Mesenchymal stem cell (in vitro differentiated cells and primary cell): ENCODE measurements around the gene ORAI3.
A peak's percentile ranks its signal among the peaks of the same experiment; 100 is the strongest.

Source experiments
- DNase-seq: peaks from one replicate; pipeline ENCODE4 v3.0.0-alpha.2; 2013
- H2AFZ ChIP-seq: one replicate; pipeline ENCODE4 v1.6.1; 2013; ENCODE audit warnings: low read depth, mild to moderate bottlenecking, control low read depth, inconsistent platforms, low read length, moderate library complexity
- H2AK5ac ChIP-seq: 2 replicates; pipeline ENCODE4 v1.6.1; 2013; ENCODE audit warnings: low read length, moderate library complexity, mild to moderate bottlenecking, inconsistent platforms; ENCODE audit not compliant: severe bottlenecking
- H2BK120ac ChIP-seq: one replicate; pipeline ENCODE4 v1.6.1; 2013; ENCODE audit warnings: low read depth, mild to moderate bottlenecking, inconsistent platforms, low read length, moderate library complexity
- H2BK12ac ChIP-seq, 2 experiments: one replicate each; pipeline ENCODE4 v1.6.1; 2013; ENCODE audit warnings: inconsistent platforms in 2 of 2, low read length in 2 of 2, mild to moderate bottlenecking in 2 of 2, moderate library complexity in 2 of 2, control low read depth in 1 of 2
- H2BK15ac ChIP-seq: one replicate; pipeline ENCODE4 v1.6.1; 2013; ENCODE audit warnings: mild to moderate bottlenecking, low read depth, inconsistent platforms; ENCODE audit not compliant: poor library complexity, severe bottlenecking
- H2BK5ac ChIP-seq: 2 replicates; pipeline ENCODE4 v1.6.1; 2013; ENCODE audit warnings: low read depth, mild to moderate bottlenecking, low read length, control low read depth, inconsistent platforms; ENCODE audit not compliant: poor library complexity, severe bottlenecking
- H3K14ac ChIP-seq, 2 experiments: one replicate each; pipeline ENCODE4 v1.6.1; 2013; ENCODE audit warnings: inconsistent platforms in 2 of 2, low read length in 2 of 2, control low read depth in 1 of 2, mild to moderate bottlenecking in 1 of 2, moderate library complexity in 1 of 2
- H3K18ac ChIP-seq, 2 experiments: one replicate each; pipeline ENCODE4 v1.6.1; 2013; ENCODE audit warnings: inconsistent platforms in 2 of 2, low read length in 2 of 2, control low read depth in 1 of 2, low read depth in 1 of 2, mild to moderate bottlenecking in 1 of 2
- H3K23ac ChIP-seq, 2 experiments: one replicate each; pipeline ENCODE4 v1.6.1; 2013; ENCODE audit warnings: inconsistent platforms in 2 of 2, low read length in 2 of 2, mild to moderate bottlenecking in 2 of 2, moderate library complexity in 2 of 2, control low read depth in 1 of 2
- H3K27ac ChIP-seq: 2 replicates; pipeline ENCODE4 v1.5.1; 2013; ENCODE audit warnings: mild to moderate bottlenecking, moderate library complexity, low read length, control low read depth, inconsistent platforms; ENCODE audit not compliant: poor library complexity, severe bottlenecking
- H3K27me3 ChIP-seq, 2 experiments: 2 replicates each; pipeline versions ENCODE4 v1.6.1 to v1.7.0; 2013; ENCODE audit warnings: low read length in 2 of 2, mild to moderate bottlenecking in 2 of 2, moderate library complexity in 2 of 2, control low read depth in 1 of 2, inconsistent platforms in 1 of 2; ENCODE audit not compliant: control insufficient read depth in 1 of 2, insufficient read depth in 1 of 2
- H3K36me3 ChIP-seq, 2 experiments: 2 replicates each; pipeline versions ENCODE4 v1.6.1 to v1.7.0; 2013; ENCODE audit warnings: low read length in 2 of 2, control low read depth in 1 of 2, inconsistent platforms in 1 of 2, low read depth in 1 of 2, mild to moderate bottlenecking in 1 of 2; ENCODE audit not compliant: insufficient read depth in 2 of 2, control insufficient read depth in 1 of 2
- H3K4ac ChIP-seq, 2 experiments: one replicate each; pipeline ENCODE4 v1.6.1; 2013; ENCODE audit warnings: inconsistent platforms in 2 of 2, low read length in 2 of 2, mild to moderate bottlenecking in 2 of 2, moderate library complexity in 2 of 2, control low read depth in 1 of 2, low read depth in 1 of 2
- H3K4me1 ChIP-seq: 2 replicates; pipeline ENCODE4 v1.6.1; 2013; ENCODE audit warnings: low read depth, low read length, control low read depth; ENCODE audit not compliant: control insufficient read depth, insufficient read depth
- H3K4me2 ChIP-seq: 2 replicates; pipeline ENCODE4 v1.6.1; 2013; ENCODE audit warnings: low read length, mild to moderate bottlenecking, inconsistent platforms; ENCODE audit not compliant: poor library complexity, severe bottlenecking
- H3K4me3 ChIP-seq, 2 experiments: 2 replicates each; pipeline versions ENCODE4 v1.5.1 to v1.7.0; 2013; ENCODE audit warnings: low read length in 2 of 2, mild to moderate bottlenecking in 2 of 2, control low read depth in 1 of 2, low read depth in 1 of 2; ENCODE audit not compliant: insufficient read depth in 1 of 2
- H3K79me1 ChIP-seq: replicated peaks from 2 replicates; pipeline ENCODE4 v1.6.1; 2013; ENCODE audit warnings: mild to moderate bottlenecking, control low read depth, low read length, inconsistent platforms; ENCODE audit not compliant: poor library complexity, severe bottlenecking
- H3K9ac ChIP-seq: 2 replicates; pipeline ENCODE4 v1.7.0; 2013; ENCODE audit warnings: mild to moderate bottlenecking, low read length, moderate library complexity
- H3K9me3 ChIP-seq: 2 replicates; pipeline ENCODE4 v1.7.0; 2013; ENCODE audit warnings: mild to moderate bottlenecking, low read length; ENCODE audit not compliant: control insufficient read depth
- H4K8ac ChIP-seq: one replicate; pipeline ENCODE4 v1.6.1; 2013; ENCODE audit warnings: inconsistent platforms, mild to moderate bottlenecking, low read length, moderate library complexity
- H4K91ac ChIP-seq: one replicate; pipeline ENCODE4 v1.6.1; 2013; ENCODE audit warnings: mild to moderate bottlenecking, low read length, inconsistent platforms
- WGBS: methylation state at CpG from one replicate; pipeline ENCODE4 v1.1.7; 2013; ENCODE audit warnings: mixed read lengths; 5-methylcytosine and 5-hydroxymethylcytosine counted together

ORAI3 gene

GRCh38 chr16:30965436-30965835, 16.6 kb downstream of the ORAI3 start:
- Histone ChIP-seq H3K14ac (no peak overlapping the region), H4K8ac (no peak overlapping the region), H3K79me1 (peaks cover 58% of the 10 kb centered on the region), H3K23ac (no peak overlapping the region), H3K9ac (no peak overlapping the region), H2BK12ac (no peak overlapping the region), H2BK5ac (no peak overlapping the region), H4K91ac (no peak overlapping the region), H3K36me3 (peaks cover 82 to 84% of the 10 kb centered on the region in 2 experiments), H3K9me3 (no peaks in the 10 kb centered on the region), H2AFZ (no peak overlapping the region), H3K18ac (no peak overlapping the region), H3K4me1 (no peaks in the 10 kb centered on the region), H3K27me3 (no peaks in the 10 kb centered on the region), H3K4me2 (no peak overlapping the region), H2BK15ac (no peak overlapping the region), H2BK120ac (no peak overlapping the region), H3K27ac (no peak overlapping the region), H2AK5ac (no peak overlapping the region), H3K4ac (no peak overlapping the region), H3K4me3 (no peak overlapping the region)
- no peak for DNase-seq
- 96% methylated on average over 15 of the region's 15 CpGs for WGBS

- Histone ChIP-seq H3K9ac (no peak overlapping the region), H3K4ac (no peak overlapping the region), H3K18ac (no peak overlapping the region), H4K91ac (no peak overlapping the region), H4K8ac (no peak overlapping the region), H3K23ac (no peak overlapping the region), H2AK5ac (no peak overlapping the region), H3K4me2 (no peak overlapping the region), H3K4me1 (no peaks in the 10 kb centered on the region), H2BK120ac (no peak overlapping the region), H3K27me3 (no peaks in the 10 kb centered on the region), H2BK12ac (no peak overlapping the region), H2BK15ac (no peak overlapping the region), H3K9me3 (no peaks in the 10 kb centered on the region), H3K79me1 (peaks cover 59% of the 10 kb centered on the region), H2AFZ (no peak overlapping the region), H2BK5ac (no peak overlapping the region), H3K4me3 (no peak overlapping the region), H3K27ac (no peak overlapping the region), H3K14ac (no peak overlapping the region), H3K36me3 (peaks cover 82 to 86% of the 10 kb centered on the region in 2 experiments)
- no peak for DNase-seq
- 95% methylated on average over 19 of the region's 19 CpGs for WGBS
Measured at GRCh38 chr16:30966033-30966619, 17.3 kb downstream of the ORAI3 start.

- Histone ChIP-seq H3K14ac (no peak overlapping the region), H3K9ac (peak overlapping the region; percentile 7), H3K36me3 (peaks cover 84 to 86% of the 10 kb centered on the region in 2 experiments), H3K18ac (no peak overlapping the region), H2AK5ac (no peak overlapping the region), H3K9me3 (no peaks in the 10 kb centered on the region), H4K91ac (no peak overlapping the region), H2BK120ac (no peak overlapping the region), H3K23ac (no peak overlapping the region), H3K79me1 (peaks cover 51% of the 10 kb centered on the region), H2BK15ac (no peak overlapping the region), H2AFZ (no peak overlapping the region), H3K4me1 (peaks cover 1% of the 10 kb centered on the region), H3K4me3 (no peak overlapping the region), H2BK5ac (no peak overlapping the region), H3K4ac (no peak overlapping the region), H3K27ac (no peak overlapping the region), H3K4me2 (no peak overlapping the region), H3K27me3 (no peaks in the 10 kb centered on the region), H4K8ac (no peak overlapping the region), H2BK12ac (no peak overlapping the region)
- 94% methylated on average over 4 of the region's 4 CpGs for WGBS
- no peak for DNase-seq
Measured at GRCh38 chr16:30967795-30968194, 18.9 kb downstream of the ORAI3 start.

- peaks cover 50% of the 10 kb centered on the region for H3K79me1 ChIP-seq
- no peak overlapping the region for H4K8ac ChIP-seq
- H2BK5ac ChIP-seq = no peak overlapping the region
- H3K9me3 ChIP-seq = no peaks in the 10 kb centered on the region
- H3K4me1 ChIP-seq = peaks cover 3% of the 10 kb centered on the region
- no peak overlapping the region for H3K14ac ChIP-seq
- no peak overlapping the region for H3K4ac ChIP-seq
- no peak overlapping the region for H2AK5ac ChIP-seq
- no peak overlapping the region for H2BK15ac ChIP-seq
- no peak overlapping the region for H3K4me3 ChIP-seq
- H2BK12ac ChIP-seq = no peak overlapping the region
- H3K4me2 ChIP-seq = no peak overlapping the region
- no peak overlapping the region for H3K27ac ChIP-seq
- no peak overlapping the region for H3K23ac ChIP-seq
- no peak for DNase-seq
- H3K36me3 ChIP-seq = peaks cover 86 to 88% of the 10 kb centered on the region in 2 experiments
- WGBS = 98% methylated on average over 19 of the region's 19 CpGs
- no peak overlapping the region for H3K18ac ChIP-seq
- no peak overlapping the region for H2AFZ ChIP-seq
- H3K9ac ChIP-seq = no peak overlapping the region
- H3K27me3 ChIP-seq = no peaks in the 10 kb centered on the region
- no peak overlapping the region for H2BK120ac ChIP-seq
- no peak overlapping the region for H4K91ac ChIP-seq
Measured at GRCh38 chr16:30969246-30969842, 20.5 kb downstream of the ORAI3 start.
